Peyer's patch (tissue), 4 donors: ENCODE data around the gene KCNMA1. TPM values are rescaled to one million over a fixed set of nuclear protein-coding genes. Genes with fewer than 3 reads are reported as not detected.

ENCODE experiments used
- DNase-seq, 3 donors: peaks; one replicate each; pipeline ENCODE4 v3.0.0-alpha.2; 2017 to 2019
- H3K27ac ChIP-seq, 4 donors: fragments of 200-600 bp; sonication (generic); one replicate each; pipeline ENCODE4 v1.5.1; 2016 to 2019
- H3K27me3 ChIP-seq, 2 donors: fragments of 200-600 bp; sonication (generic); one replicate each; pipeline ENCODE4 v1.5.1; 2019
- H3K36me3 ChIP-seq, 3 donors: fragments of 200-600 bp; sonication (generic); one replicate each; pipeline ENCODE4 v1.5.1; 2016 to 2019
- H3K4me1 ChIP-seq, 4 donors: fragments of 200-600 bp; sonication (generic); one replicate each; pipeline ENCODE4 v1.5.1; 2016 to 2019
- H3K4me3 ChIP-seq, 4 donors: fragments of 200-600 bp; sonication (generic); 1 replicate in 3 of 4; 2 replicates in 1 of 4; pipeline ENCODE4 v1.5.1; 2016 to 2019; ENCODE audit warnings: mild to moderate bottlenecking in 1 of 4
- H3K9me3 ChIP-seq, 4 donors: fragments of 200-600 bp; sonication (generic); one replicate each; pipeline ENCODE4 v1.5.1; 2016 to 2019; ENCODE audit warnings: mild to moderate bottlenecking in 1 of 4
- POLR2A ChIP-seq, 2 donors: fragments of 450-650 bp; IDR thresholded peaks; one replicate each; pipeline ENCODE4 v1.5.1; 2017; ENCODE audit warnings: antibody characterized with exemption in 2 of 2, mild to moderate bottlenecking in 2 of 2, moderate library complexity in 2 of 2
- total RNA-seq, 4 donors: library from RNA; depleted of rRNA; stranded (reverse); fragments of >200 nt; gene quantifications; one replicate each; pipeline ENCODE4 v1.1.0, GENCODE V29; 2016
- TF ChIP-seq, protein P1 (sequence below), 6 experiments: fragments of 450-650 bp in 4 of 6; fragments of 200-600 bp in 2 of 6; sonication (generic) in 1 of 6; IDR thresholded peaks; one replicate each; pipeline ENCODE4 v1.5.1; 2017 to 2019; ENCODE audit warnings: antibody characterized with exemption in 6 of 6, mild to moderate bottlenecking in 3 of 6, moderate library complexity in 1 of 6

The KCNMA1 gene
- total RNA-seq, 4 donors from 2014 or later: 17.8 to 29.1 (median 23.9) TPM

GRCh38 chr10:76910184-76910962 lies 727.2 kb downstream of the KCNMA1 start:
- H3K4me3 ChIP-seq: no peak overlapping the region
- H3K9me3 ChIP-seq: no peaks in the 10 kb centered on the region
- H3K27ac ChIP-seq: no peak overlapping the region
- DNase-seq: no peak
- H3K36me3 ChIP-seq: no peaks in the 10 kb centered on the region
- H3K27me3 ChIP-seq: no peaks in the 10 kb centered on the region
- no peak for TF ChIP-seq POLR2A (IDR thresholded peaks at IDR 0.05)
- TF ChIP-seq, protein P1, sequence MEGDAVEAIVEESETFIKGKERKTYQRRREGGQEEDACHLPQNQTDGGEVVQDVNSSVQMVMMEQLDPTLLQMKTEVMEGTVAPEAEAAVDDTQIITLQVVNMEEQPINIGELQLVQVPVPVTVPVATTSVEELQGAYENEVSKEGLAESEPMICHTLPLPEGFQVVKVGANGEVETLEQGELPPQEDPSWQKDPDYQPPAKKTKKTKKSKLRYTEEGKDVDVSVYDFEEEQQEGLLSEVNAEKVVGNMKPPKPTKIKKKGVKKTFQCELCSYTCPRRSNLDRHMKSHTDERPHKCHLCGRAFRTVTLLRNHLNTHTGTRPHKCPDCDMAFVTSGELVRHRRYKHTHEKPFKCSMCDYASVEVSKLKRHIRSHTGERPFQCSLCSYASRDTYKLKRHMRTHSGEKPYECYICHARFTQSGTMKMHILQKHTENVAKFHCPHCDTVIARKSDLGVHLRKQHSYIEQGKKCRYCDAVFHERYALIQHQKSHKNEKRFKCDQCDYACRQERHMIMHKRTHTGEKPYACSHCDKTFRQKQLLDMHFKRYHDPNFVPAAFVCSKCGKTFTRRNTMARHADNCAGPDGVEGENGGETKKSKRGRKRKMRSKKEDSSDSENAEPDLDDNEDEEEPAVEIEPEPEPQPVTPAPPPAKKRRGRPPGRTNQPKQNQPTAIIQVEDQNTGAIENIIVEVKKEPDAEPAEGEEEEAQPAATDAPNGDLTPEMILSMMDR (IDR thresholded peaks at IDR 0.05): no peak
- H3K4me1 ChIP-seq: no peaks in the 10 kb centered on the region

GRCh38 chr10:76906256-76906655 lies 731.4 kb downstream of the KCNMA1 start:
- TF ChIP-seq, protein P1 (IDR thresholded peaks at IDR 0.05): no peak
- Histone ChIP-seq H3K27me3 (no peaks in the 10 kb centered on the region), H3K9me3 (no peaks in the 10 kb centered on the region), H3K27ac (no peak overlapping the region), H3K4me1 (no peaks in the 10 kb centered on the region), H3K4me3 (no peak overlapping the region), H3K36me3 (no peaks in the 10 kb centered on the region)
- no peak for DNase-seq

DNA sequence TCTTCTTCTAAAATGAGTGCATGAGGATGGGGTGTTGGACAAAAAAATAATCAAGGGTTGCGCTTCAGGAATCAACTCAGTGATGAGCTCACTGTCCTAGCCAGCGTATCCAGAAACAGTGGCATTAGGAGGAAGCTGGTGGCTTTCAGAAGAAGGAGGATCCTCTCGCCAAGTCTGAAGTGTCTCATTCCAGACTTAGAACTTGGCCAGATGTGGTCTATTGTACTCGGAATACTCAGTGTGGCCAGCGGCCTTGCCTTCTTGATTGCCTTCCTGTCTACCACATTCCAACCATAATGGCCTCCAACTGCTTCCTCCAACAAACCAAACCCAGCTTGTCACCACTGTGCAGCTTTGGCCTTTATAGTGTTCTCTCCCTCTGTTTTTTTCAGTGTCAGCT lies 732.4 kb downstream of the KCNMA1 start:
- H3K27me3 ChIP-seq: no peaks in the 10 kb centered on the region
- TF ChIP-seq POLR2A (IDR thresholded peaks at IDR 0.05): no peak
- TF ChIP-seq, protein P1 (IDR thresholded peaks at IDR 0.05): no peak
- H3K27ac ChIP-seq: no peak overlapping the region
- H3K36me3 ChIP-seq: no peaks in the 10 kb centered on the region
- no peaks in the 10 kb centered on the region for H3K9me3 ChIP-seq
- no peaks in the 10 kb centered on the region for H3K4me1 ChIP-seq
- no peak overlapping the region for H3K4me3 ChIP-seq
- no peak for DNase-seq

DNA sequence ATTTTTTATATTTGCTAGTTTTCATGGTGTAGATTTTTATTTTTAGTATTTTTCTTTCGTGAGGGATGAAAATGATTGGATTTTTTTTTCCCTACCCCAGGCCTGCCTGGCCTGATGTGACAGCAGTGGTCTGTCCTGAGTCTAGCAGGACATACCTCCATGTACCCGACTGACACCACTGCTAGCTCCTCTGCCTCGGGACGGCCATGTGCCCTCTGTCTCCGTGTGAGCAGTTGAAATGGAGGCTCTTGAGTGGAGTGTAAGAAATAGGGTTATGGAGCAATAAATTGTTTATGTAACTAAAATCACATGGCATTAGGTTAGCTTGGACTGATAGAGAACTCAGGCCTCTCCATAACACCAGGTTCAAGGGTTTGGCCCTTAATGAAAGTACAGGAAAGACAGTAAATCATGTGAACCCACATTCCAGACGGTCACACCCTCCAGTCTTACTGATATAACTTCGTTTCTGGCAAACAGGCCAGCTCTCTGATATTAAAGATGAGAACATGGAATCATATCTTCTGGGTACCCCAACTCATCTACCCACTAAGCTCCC lies 734.1 kb downstream of the KCNMA1 start:
- H3K9me3 ChIP-seq: no peaks in the 10 kb centered on the region

GRCh38 chr10:76902949-76903348 lies 734.7 kb downstream of the KCNMA1 start:
- Histone ChIP-seq H3K4me1 (no peaks in the 10 kb centered on the region), H3K4me3 (no peak overlapping the region), H3K27me3 (no peaks in the 10 kb centered on the region), H3K27ac (no peak overlapping the region), H3K9me3 (no peaks in the 10 kb centered on the region), H3K36me3 (no peaks in the 10 kb centered on the region)
- TF ChIP-seq, protein P1 (IDR thresholded peaks at IDR 0.05): no peak
- no peak for TF ChIP-seq POLR2A (IDR thresholded peaks at IDR 0.05)
- no peak for DNase-seq

More for the DNA sequence above, 734.1 kb downstream of the KCNMA1 start:
- H3K4me1 ChIP-seq: no peaks in the 10 kb centered on the region
- no peaks in the 10 kb centered on the region for H3K27me3 ChIP-seq
- no peak for DNase-seq
- H3K4me3 ChIP-seq: no peak overlapping the region
- no peaks in the 10 kb centered on the region for H3K36me3 ChIP-seq
- H3K27ac ChIP-seq: no peak overlapping the region
- TF ChIP-seq, protein P1 (IDR thresholded peaks at IDR 0.05): no peak
- TF ChIP-seq POLR2A (IDR thresholded peaks at IDR 0.05): no peak
